Esophagus muscularis mucosa (tissue), 3 donors: ENCODE results near the gene KCNQ4.

Experiments used
- CTCF ChIP-seq, 3 experiments: fragments of 200-600 bp in 2 of 3; fragments of 450-650 bp in 1 of 3; sonication (generic) in 2 of 3; IDR thresholded peaks; one replicate each; pipeline ENCODE4 v1.5.1; 2017 to 2019; ENCODE audit warnings: antibody characterized with exemption in 3 of 3, mild to moderate bottlenecking in 2 of 3, moderate library complexity in 1 of 3
- POLR2A ChIP-seq: fragments of 450-650 bp; IDR thresholded peaks from one replicate; pipeline ENCODE4 v1.6.1; 2017; ENCODE audit warnings: antibody characterized with exemption, moderate library complexity, mild to moderate bottlenecking, low read depth
- POLR2AphosphoS5 ChIP-seq, 2 donors: sonication (generic); formaldehyde crosslinking; IDR thresholded peaks; one replicate each; pipeline ENCODE4 v1.6.1; 2017; ENCODE audit warnings: antibody characterized with exemption in 2 of 2

GRCh38 chr1:40838045-40838979 is 54.7 kb downstream of the KCNQ4 start:
- TF ChIP-seq CTCF (IDR thresholded peaks at IDR 0.05) (no peak), POLR2A (no peak), POLR2AphosphoS5 (IDR thresholded peaks at IDR 0.05) (no peak)
